Activated CD4-positive, alpha-beta T cell treated with anti-CD3 and anti-CD28 coated beads, Interleukin-2, amount 10 ng/mL, durations not matched to agents 24 days and 14 days (primary cell): ENCODE measurements around the gene FKBP11. TPM values are rescaled to one million over a fixed set of nuclear protein-coding genes. Genes with fewer than 3 reads are reported as not detected.
"Not testable (repeated sequence)": the region's sequence is repeated elsewhere in the genome, so short reads cannot be mapped to it uniquely, and the experiment has no call there.

ENCODE experiments used
- DNase-seq: peaks from one replicate; pipeline ENCODE4 v3.0.0; 2022
- H3K27ac Mint-ChIP-seq: one replicate; pipeline ENCODE4 v1.8.0; 2022; ENCODE audit warnings: mild to moderate bottlenecking, mixed read lengths
- H3K27me3 Mint-ChIP-seq: one replicate; pipeline ENCODE4 v1.8.0; 2022; ENCODE audit warnings: mixed read lengths
- H3K36me3 Mint-ChIP-seq: one replicate; pipeline ENCODE4 v1.8.0; 2022; ENCODE audit warnings: low read depth, mild to moderate bottlenecking, mixed read lengths
- H3K4me1 Mint-ChIP-seq: one replicate; pipeline ENCODE4 v1.8.0; 2021; ENCODE audit warnings: mixed read lengths
- H3K4me3 Mint-ChIP-seq: one replicate; pipeline ENCODE4 v1.8.0; 2022; ENCODE audit warnings: mild to moderate bottlenecking, moderate library complexity, mixed read lengths
- H3K9me3 Mint-ChIP-seq: one replicate; pipeline ENCODE4 v1.8.0; 2021; ENCODE audit warnings: mixed read lengths
- intact Hi-C: fragments of 100-400 bp; cut with micrococcal nuclease; formaldehyde crosslinking; loops from one replicate; pipeline ENCODE4 v1.15.1; 2023
- total RNA-seq: library from RNA; stranded (reverse); gene quantifications from 2 replicates; pipeline ENCODE4 v1.2.3, GENCODE V29; 2022

FKBP11 gene
- total RNA-seq, 1 donor from 2014 or later: 75.3 TPM

- intact Hi-C loops: no loop called here
- H3K9me3 Mint-ChIP-seq: no peaks in the 10 kb centered on the region
- no peak for DNase-seq
- H3K4me3 Mint-ChIP-seq: no peak overlapping the region
- H3K36me3 Mint-ChIP-seq: no peaks in the 10 kb centered on the region
- no peak overlapping the region for H3K27ac Mint-ChIP-seq
- peaks cover 38% of the 10 kb centered on the region for H3K27me3 Mint-ChIP-seq
- peaks cover 8% of the 10 kb centered on the region for H3K4me1 Mint-ChIP-seq
These were observed 43.0 kb downstream of the FKBP11 start for GRCh38 chr12:48882315-48882687.

GRCh38 chr12:48881686-48882314 lies 43.5 kb downstream of the FKBP11 start:
- intact Hi-C loops: no loop called here
- Mint-ChIP-seq H3K9me3 (no peaks in the 10 kb centered on the region), H3K27ac (no peak overlapping the region), H3K36me3 (no peaks in the 10 kb centered on the region), H3K27me3 (peaks cover 38% of the 10 kb centered on the region), H3K4me3 (no peak overlapping the region), H3K4me1 (peaks cover 8% of the 10 kb centered on the region)
- DNase-seq: no peak

GRCh38 chr12:48880647-48881046 lies 44.6 kb downstream of the FKBP11 start:
- no peak for DNase-seq
- no peaks in the 10 kb centered on the region for H3K9me3 Mint-ChIP-seq
- H3K4me1 Mint-ChIP-seq: peaks cover 8% of the 10 kb centered on the region
- intact Hi-C loops: no loop called here
- H3K27ac Mint-ChIP-seq: no peak overlapping the region
- H3K4me3 Mint-ChIP-seq: no peak overlapping the region
- no peaks in the 10 kb centered on the region for H3K36me3 Mint-ChIP-seq
- peaks cover 38% of the 10 kb centered on the region for H3K27me3 Mint-ChIP-seq

- Mint-ChIP-seq H3K36me3 (no peaks in the 10 kb centered on the region), H3K4me3 (no peak overlapping the region), H3K9me3 (no peaks in the 10 kb centered on the region), H3K27ac (no peak overlapping the region), H3K4me1 (peaks cover 8% of the 10 kb centered on the region), H3K27me3 (peaks cover 30% of the 10 kb centered on the region)
- intact Hi-C loops: no loop called here
- DNase-seq: no peak
These were observed 46.7 kb downstream of the FKBP11 start for GRCh38 chr12:48878548-48878947.

GRCh38 chr12:48875944-48876515 lies 49.3 kb downstream of the FKBP11 start:
- H3K27ac Mint-ChIP-seq: no peak overlapping the region
- H3K36me3 Mint-ChIP-seq: no peaks in the 10 kb centered on the region
- no peak overlapping the region for H3K4me3 Mint-ChIP-seq
- DNase-seq: no peak
- H3K27me3 Mint-ChIP-seq: peaks cover 22% of the 10 kb centered on the region
- intact Hi-C loops: no loop called here
- no peaks in the 10 kb centered on the region for H3K9me3 Mint-ChIP-seq
- no peaks in the 10 kb centered on the region for H3K4me1 Mint-ChIP-seq

GRCh38 chr12:48873534-48873933 lies 51.8 kb downstream of the FKBP11 start:
- H3K9me3 Mint-ChIP-seq, H3K4me1 Mint-ChIP-seq, H3K36me3 Mint-ChIP-seq, intact Hi-C loops, DNase-seq, H3K27ac Mint-ChIP-seq, H3K4me3 Mint-ChIP-seq: not testable (repeated sequence)
- peaks cover 10% of the 10 kb centered on the region for H3K27me3 Mint-ChIP-seq

GRCh38 chr12:48873096-48873495 lies 52.2 kb downstream of the FKBP11 start:
- no peaks in the 10 kb centered on the region for H3K36me3 Mint-ChIP-seq

More at GRCh38 chr12:48873096-48873495, 52.2 kb downstream of the FKBP11 start:
- H3K4me3 Mint-ChIP-seq: no peak overlapping the region
- H3K27ac Mint-ChIP-seq: no peak overlapping the region
- DNase-seq: no peak
- H3K27me3 Mint-ChIP-seq: peaks cover 10% of the 10 kb centered on the region
- H3K9me3 Mint-ChIP-seq: no peaks in the 10 kb centered on the region
- intact Hi-C loops: no loop called here
- no peaks in the 10 kb centered on the region for H3K4me1 Mint-ChIP-seq

Other genes with a start within 250 kb of the FKBP11 start
- gene KANSL2, start 243.3 kb downstream of the FKBP11 start, total RNA-seq: 61.3 and 66.5 TPM in 2 replicates
- 68.7 and 70.9 TPM in 2 replicates for gene CCNT1, start 208.8 kb downstream of the FKBP11 start, total RNA-seq
- gene ADCY6, start 136.4 kb downstream of the FKBP11 start, total RNA-seq: 0.14 and 0.73 TPM in 2 replicates
- gene CACNB3, start 107.0 kb downstream of the FKBP11 start, total RNA-seq: 9.9 and 11.2 TPM in 2 replicates
- 122 and 126 TPM in 2 replicates for gene DDX23, start 73.3 kb downstream of the FKBP11 start, total RNA-seq
- 4.4 and 5.7 TPM in 2 replicates for gene RND1, start 59.6 kb downstream of the FKBP11 start, total RNA-seq
- gene ARF3, start 32.0 kb upstream of the FKBP11 start, total RNA-seq: 109 and 112 TPM in 2 replicates
- gene WNT10B, start 46.2 kb upstream of the FKBP11 start, total RNA-seq: 0.19 and 0.21 TPM in 2 replicates
- not detected in 2 replicates for gene WNT1, start 52.8 kb upstream of the FKBP11 start, total RNA-seq
- 1.4 and 1.5 TPM in 2 replicates for gene DDN, start 73.9 kb upstream of the FKBP11 start, total RNA-seq
- 75.3 and 89.8 TPM in 2 replicates for gene PRKAG1, start 93.3 kb upstream of the FKBP11 start, total RNA-seq
- 101 TPM in 2 replicates for gene KMT2D, start 135.3 kb upstream of the FKBP11 start, total RNA-seq
- 10.9 and 11.8 TPM in 2 replicates for gene RHEBL1, start 144.5 kb upstream of the FKBP11 start, total RNA-seq
- gene DHH, start 169.3 kb upstream of the FKBP11 start, total RNA-seq: 0.07 and 0.09 TPM in 2 replicates
- 39.9 and 43.7 TPM in 2 replicates for gene LMBR1L, start 185.4 kb upstream of the FKBP11 start, total RNA-seq
- gene TUBA1B, start 205.9 kb upstream of the FKBP11 start, total RNA-seq: 1,679 and 1,696 TPM in 2 replicates